ENCODE measurements around the gene KIRREL1.

KIRREL1 gene

GRCh38 chr1:157993147-157993917 lies at the start of gene KIRREL1:
Gene KIRREL1 (plus strand): TSS chr1:157993645. CDS start chr1:157993677, 32 bp downstream.
- Histone ChIP-seq H3K79me2 (ENCODE audit: control insufficient read depth, insufficient read depth, low read length, unreplicated experiment) (peaks cover 52% of the 10 kb centered on the region), H2AFZ (ENCODE audit: low read length, unreplicated experiment) (peak within 1 kb of the TSS; percentile 66), H3K27ac (ENCODE audit: low read depth, low read length) (peak within 1 kb of the TSS; percentile 46), H3K27me3 (ENCODE audit: insufficient read depth, low read length) (no peaks in the 10 kb centered on the region), H3K4me1 (ENCODE audit: control insufficient read depth, insufficient read depth, low read length, unreplicated experiment) (peaks cover 27% of the 10 kb centered on the region), H3K36me3 (ENCODE audit: insufficient read depth, low read length) (no peaks in the 10 kb centered on the region), H3K4me3 (ENCODE audit: low read depth, low read length) (peak within 1 kb of the TSS; percentile 91)

DNA sequence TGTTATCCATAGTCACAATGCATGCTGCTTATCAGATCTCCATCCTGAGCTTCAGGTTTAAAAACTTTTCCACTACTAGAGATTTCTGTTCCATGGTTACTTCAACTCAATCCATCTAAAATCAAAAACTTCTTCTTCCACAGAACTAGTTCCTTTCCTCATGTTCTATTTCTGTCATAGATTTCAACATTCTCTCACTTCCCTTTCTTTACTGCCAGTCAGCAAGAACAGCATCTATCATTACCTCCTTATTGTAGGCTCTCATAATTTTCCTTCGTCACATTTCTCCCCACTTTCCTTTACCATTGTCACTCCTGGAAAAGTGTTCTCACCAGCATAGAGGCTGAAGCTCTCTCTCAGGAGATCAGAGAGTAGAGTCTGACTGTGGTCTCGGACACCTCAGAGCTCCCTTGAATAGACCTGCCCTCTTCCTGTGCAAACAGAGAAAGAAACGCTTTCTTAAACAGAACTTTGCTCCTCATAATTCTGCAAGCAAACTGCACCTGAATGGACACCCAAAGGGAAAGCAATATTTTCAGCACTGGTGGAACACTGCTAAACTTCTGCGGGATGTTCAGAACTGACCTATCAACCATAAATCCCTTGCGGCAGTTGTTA lies 48.7 kb upstream of the KIRREL1 start:
- H3K4me3 ChIP-seq (ENCODE audit: low read depth, low read length) = no peak overlapping the region
- H3K79me2 ChIP-seq (ENCODE audit: control insufficient read depth, insufficient read depth, low read length, unreplicated experiment) = no peaks in the 10 kb centered on the region
- no peak overlapping the region for H2AFZ ChIP-seq (ENCODE audit: low read length, unreplicated experiment)
- peaks cover 80% of the 10 kb centered on the region for H3K27me3 ChIP-seq (ENCODE audit: insufficient read depth, low read length)
- H3K36me3 ChIP-seq (ENCODE audit: insufficient read depth, low read length) = no peaks in the 10 kb centered on the region
- H3K4me1 ChIP-seq (ENCODE audit: control insufficient read depth, insufficient read depth, low read length, unreplicated experiment) = no peaks in the 10 kb centered on the region
- no peak overlapping the region for H3K27ac ChIP-seq (ENCODE audit: low read depth, low read length)

- no peaks in the 10 kb centered on the region for H3K79me2 ChIP-seq (ENCODE audit: control insufficient read depth, insufficient read depth, low read length, unreplicated experiment)
- no peaks in the 10 kb centered on the region for H3K36me3 ChIP-seq (ENCODE audit: insufficient read depth, low read length)
- no peak overlapping the region for H3K4me3 ChIP-seq (ENCODE audit: low read depth, low read length)
- no peak overlapping the region for H3K27ac ChIP-seq (ENCODE audit: low read depth, low read length)
- H3K27me3 ChIP-seq (ENCODE audit: insufficient read depth, low read length) = peaks cover 81% of the 10 kb centered on the region
- no peaks in the 10 kb centered on the region for H3K4me1 ChIP-seq (ENCODE audit: control insufficient read depth, insufficient read depth, low read length, unreplicated experiment)
- H2AFZ ChIP-seq (ENCODE audit: low read length, unreplicated experiment) = no peak overlapping the region
Observed at GRCh38 chr1:157948312-157949073, 45.0 kb upstream of the KIRREL1 start.

DNA sequence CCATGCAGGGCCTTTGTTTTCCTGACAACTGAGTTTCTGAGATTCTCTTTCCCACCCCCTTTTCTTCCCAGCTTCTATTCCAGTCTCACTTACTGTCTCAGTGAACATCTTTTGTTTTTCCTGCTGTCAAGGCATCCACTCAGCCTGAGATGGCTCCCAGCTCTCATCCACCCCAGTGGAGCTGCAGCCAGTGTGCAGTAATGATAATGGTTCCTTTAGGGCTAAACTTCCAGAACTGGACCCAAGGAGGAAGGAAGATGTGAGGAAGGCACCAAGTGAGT lies 44.4 kb upstream of the KIRREL1 start:
- H3K79me2 ChIP-seq (ENCODE audit: control insufficient read depth, insufficient read depth, low read length, unreplicated experiment) = no peaks in the 10 kb centered on the region
- no peak overlapping the region for H3K27ac ChIP-seq (ENCODE audit: low read depth, low read length)
- no peaks in the 10 kb centered on the region for H3K4me1 ChIP-seq (ENCODE audit: control insufficient read depth, insufficient read depth, low read length, unreplicated experiment)
- H2AFZ ChIP-seq (ENCODE audit: low read length, unreplicated experiment) = no peak overlapping the region
- H3K4me3 ChIP-seq (ENCODE audit: low read depth, low read length) = no peak overlapping the region
- peaks cover 79% of the 10 kb centered on the region for H3K27me3 ChIP-seq (ENCODE audit: insufficient read depth, low read length)
- no peaks in the 10 kb centered on the region for H3K36me3 ChIP-seq (ENCODE audit: insufficient read depth, low read length)

GRCh38 chr1:157951230-157951629 lies 42.2 kb upstream of the KIRREL1 start:
- no peak overlapping the region for H3K4me3 ChIP-seq (ENCODE audit: low read depth, low read length)
- no peaks in the 10 kb centered on the region for H3K4me1 ChIP-seq (ENCODE audit: control insufficient read depth, insufficient read depth, low read length, unreplicated experiment)
- H3K79me2 ChIP-seq (ENCODE audit: control insufficient read depth, insufficient read depth, low read length, unreplicated experiment) = no peaks in the 10 kb centered on the region
- H2AFZ ChIP-seq (ENCODE audit: low read length, unreplicated experiment) = no peak overlapping the region
- peaks cover 77% of the 10 kb centered on the region for H3K27me3 ChIP-seq (ENCODE audit: insufficient read depth, low read length)
- H3K36me3 ChIP-seq (ENCODE audit: insufficient read depth, low read length) = no peaks in the 10 kb centered on the region
- H3K27ac ChIP-seq (ENCODE audit: low read depth, low read length) = no peak overlapping the region

- Histone ChIP-seq H3K27ac (ENCODE audit: low read depth, low read length) (no peak overlapping the region), H3K36me3 (ENCODE audit: insufficient read depth, low read length) (no peaks in the 10 kb centered on the region), H3K27me3 (ENCODE audit: insufficient read depth, low read length) (peaks cover 80% of the 10 kb centered on the region), H3K79me2 (ENCODE audit: control insufficient read depth, insufficient read depth, low read length, unreplicated experiment) (no peaks in the 10 kb centered on the region), H3K4me3 (ENCODE audit: low read depth, low read length) (no peak overlapping the region), H3K4me1 (ENCODE audit: control insufficient read depth, insufficient read depth, low read length, unreplicated experiment) (no peaks in the 10 kb centered on the region), H2AFZ (ENCODE audit: low read length, unreplicated experiment) (no peak overlapping the region)
Observed at GRCh38 chr1:157952601-157953000, 40.8 kb upstream of the KIRREL1 start.

- Histone ChIP-seq H3K36me3 (ENCODE audit: insufficient read depth, low read length) (no peaks in the 10 kb centered on the region), H3K79me2 (ENCODE audit: control insufficient read depth, insufficient read depth, low read length, unreplicated experiment) (no peaks in the 10 kb centered on the region), H3K27me3 (ENCODE audit: insufficient read depth, low read length) (peaks cover 86% of the 10 kb centered on the region), H3K27ac (ENCODE audit: low read depth, low read length) (no peak overlapping the region), H2AFZ (ENCODE audit: low read length, unreplicated experiment) (no peak overlapping the region), H3K4me3 (ENCODE audit: low read depth, low read length) (no peak overlapping the region), H3K4me1 (ENCODE audit: control insufficient read depth, insufficient read depth, low read length, unreplicated experiment) (no peaks in the 10 kb centered on the region)
Observed at GRCh38 chr1:157955221-157955620, 38.2 kb upstream of the KIRREL1 start.

GRCh38 chr1:157955857-157956256 lies 37.6 kb upstream of the KIRREL1 start:
- Histone ChIP-seq H3K27ac (ENCODE audit: low read depth, low read length) (no peak overlapping the region), H2AFZ (ENCODE audit: low read length, unreplicated experiment) (no peak overlapping the region), H3K79me2 (ENCODE audit: control insufficient read depth, insufficient read depth, low read length, unreplicated experiment) (no peaks in the 10 kb centered on the region), H3K27me3 (ENCODE audit: insufficient read depth, low read length) (peaks cover 86% of the 10 kb centered on the region), H3K36me3 (ENCODE audit: insufficient read depth, low read length) (no peaks in the 10 kb centered on the region), H3K4me1 (ENCODE audit: control insufficient read depth, insufficient read depth, low read length, unreplicated experiment) (no peaks in the 10 kb centered on the region), H3K4me3 (ENCODE audit: low read depth, low read length) (no peak overlapping the region)

GRCh38 chr1:157956732-157957131 lies 36.7 kb upstream of the KIRREL1 start:
- Histone ChIP-seq H3K27me3 (ENCODE audit: insufficient read depth, low read length) (peaks cover 81% of the 10 kb centered on the region), H3K36me3 (ENCODE audit: insufficient read depth, low read length) (no peaks in the 10 kb centered on the region), H3K27ac (ENCODE audit: low read depth, low read length) (no peak overlapping the region), H3K79me2 (ENCODE audit: control insufficient read depth, insufficient read depth, low read length, unreplicated experiment) (no peaks in the 10 kb centered on the region), H3K4me1 (ENCODE audit: control insufficient read depth, insufficient read depth, low read length, unreplicated experiment) (peaks cover 2% of the 10 kb centered on the region), H2AFZ (ENCODE audit: low read length, unreplicated experiment) (no peak overlapping the region), H3K4me3 (ENCODE audit: low read depth, low read length) (no peak overlapping the region)

GRCh38 chr1:157958263-157958662 lies 35.2 kb upstream of the KIRREL1 start:
- Histone ChIP-seq H3K27ac (ENCODE audit: low read depth, low read length) (no peak overlapping the region), H3K79me2 (ENCODE audit: control insufficient read depth, insufficient read depth, low read length, unreplicated experiment) (no peaks in the 10 kb centered on the region), H2AFZ (ENCODE audit: low read length, unreplicated experiment) (no peak overlapping the region), H3K4me3 (ENCODE audit: low read depth, low read length) (no peak overlapping the region), H3K4me1 (ENCODE audit: control insufficient read depth, insufficient read depth, low read length, unreplicated experiment) (peaks cover 11% of the 10 kb centered on the region), H3K27me3 (ENCODE audit: insufficient read depth, low read length) (peaks cover 65% of the 10 kb centered on the region), H3K36me3 (ENCODE audit: insufficient read depth, low read length) (no peaks in the 10 kb centered on the region)

All from ACC112 (cell line).